H9 (cell line): Measurements from ENCODE around the gene CDH26. TPM values are rescaled to one million over a fixed set of nuclear protein-coding genes. Genes with fewer than 3 reads are reported as not detected.

Experiments
- DNase-seq: peaks from one replicate; pipeline ENCODE4 v3.0.0-alpha.2; 2017
- H2AFZ ChIP-seq: one replicate; pipeline ENCODE4 v1.6.1; 2013; ENCODE audit warnings: mild to moderate bottlenecking, low read length, control low read depth, moderate library complexity
- H2AK5ac ChIP-seq: 2 replicates; pipeline ENCODE4 v1.6.1; 2013; ENCODE audit warnings: low read length, control low read depth, mixed read lengths; ENCODE audit not compliant: insufficient read length
- H2BK120ac ChIP-seq: one replicate; pipeline ENCODE4 v1.6.1; 2013; ENCODE audit warnings: low read depth, mild to moderate bottlenecking, low read length, control low read depth, inconsistent platforms; ENCODE audit not compliant: poor library complexity, severe bottlenecking
- H2BK12ac ChIP-seq: 2 replicates; pipeline ENCODE4 v1.6.1; 2013; ENCODE audit warnings: low read length, control low read depth, mixed read lengths, low read depth; ENCODE audit not compliant: insufficient read length
- H2BK15ac ChIP-seq: 2 replicates; pipeline ENCODE4 v1.6.1; 2013; ENCODE audit warnings: low read depth, low read length, control low read depth
- H2BK20ac ChIP-seq: one replicate; pipeline ENCODE4 v1.6.1; 2013; ENCODE audit warnings: low read depth, mild to moderate bottlenecking, low read length, control low read depth, inconsistent platforms; ENCODE audit not compliant: poor library complexity, severe bottlenecking
- H2BK5ac ChIP-seq: 2 replicates; pipeline ENCODE4 v1.6.1; 2013; ENCODE audit warnings: low read length, control low read depth, mixed read lengths; ENCODE audit not compliant: insufficient read length
- H3K14ac ChIP-seq: 2 replicates; pipeline ENCODE4 v1.6.1; 2013; ENCODE audit warnings: low read length, control low read depth; ENCODE audit not compliant: insufficient read depth
- H3K18ac ChIP-seq: 2 replicates; pipeline ENCODE4 v1.6.1; 2013; ENCODE audit warnings: low read depth, mild to moderate bottlenecking, mixed read lengths, low read length, control low read depth; ENCODE audit not compliant: insufficient read length
- H3K23ac ChIP-seq: 2 replicates; pipeline ENCODE4 v1.6.1; 2013; ENCODE audit warnings: low read length, control low read depth, mixed read lengths, low read depth; ENCODE audit not compliant: insufficient read length
- H3K23me2 ChIP-seq: 2 replicates; pipeline ENCODE4 v1.6.1; 2013; ENCODE audit warnings: low read depth, mild to moderate bottlenecking, mixed read lengths, low read length, control low read depth; ENCODE audit not compliant: insufficient read length, poor library complexity, severe bottlenecking
- H3K27ac ChIP-seq: 2 replicates; pipeline ENCODE4 v1.5.1; 2013; ENCODE audit warnings: low read length, control low read depth, mixed read lengths, low read depth; ENCODE audit not compliant: insufficient read length
- H3K27me3 ChIP-seq: 2 replicates; pipeline ENCODE4 v1.6.1; 2013; ENCODE audit warnings: low read length, control low read depth, inconsistent platforms; ENCODE audit not compliant: insufficient read depth
- H3K4ac ChIP-seq: 2 replicates; pipeline ENCODE4 v1.6.1; 2013; ENCODE audit warnings: low read depth, mild to moderate bottlenecking, control low read depth, inconsistent platforms, low read length, moderate library complexity
- H3K4me1 ChIP-seq: 2 replicates; pipeline ENCODE4 v1.6.1; 2013; ENCODE audit warnings: low read length, control low read depth, inconsistent platforms; ENCODE audit not compliant: insufficient read depth
- H3K4me2 ChIP-seq: 2 replicates; pipeline ENCODE4 v1.6.1; 2013; ENCODE audit warnings: low read length, control low read depth, mixed read lengths; ENCODE audit not compliant: insufficient read length, insufficient read depth
- H3K56ac ChIP-seq: 2 replicates; pipeline ENCODE4 v1.6.1; 2013; ENCODE audit warnings: low read depth, mild to moderate bottlenecking, mixed read lengths, low read length, control low read depth; ENCODE audit not compliant: insufficient read length
- H3K79me1 ChIP-seq: 2 replicates; pipeline ENCODE4 v1.6.1; 2013; ENCODE audit warnings: low read depth, mild to moderate bottlenecking, moderate library complexity, low read length, control low read depth, inconsistent platforms; ENCODE audit not compliant: insufficient read depth, poor library complexity, severe bottlenecking
- H3K79me2 ChIP-seq: 2 replicates; pipeline ENCODE4 v1.6.1; 2013; ENCODE audit warnings: low read length, control low read depth, inconsistent platforms; ENCODE audit not compliant: insufficient read depth
- H3K9ac ChIP-seq: 2 replicates; pipeline ENCODE4 v1.6.1; 2013; ENCODE audit warnings: low read length, control low read depth, mixed read lengths; ENCODE audit not compliant: insufficient read length; ENCODE audit errors: extremely low read depth
- H3K9me3 ChIP-seq: one replicate; pipeline ENCODE4 v1.6.1; 2013; ENCODE audit warnings: low read depth, low read length, inconsistent platforms; ENCODE audit not compliant: control insufficient read depth
- H3T11ph ChIP-seq: one replicate; pipeline ENCODE4 v1.6.1; 2013; ENCODE audit warnings: mild to moderate bottlenecking, low read length, control low read depth, inconsistent platforms
- H4K20me1 ChIP-seq: one replicate; pipeline ENCODE4 v1.6.1; 2013; ENCODE audit not compliant: control insufficient read depth, insufficient read length, insufficient read depth
- H4K5ac ChIP-seq: 2 replicates; pipeline ENCODE4 v1.6.1; 2013; ENCODE audit warnings: low read depth, mild to moderate bottlenecking, mixed read lengths, low read length, control low read depth; ENCODE audit not compliant: insufficient read length
- H4K8ac ChIP-seq: replicated peaks from 2 replicates; pipeline ENCODE4 v1.6.1; 2013; ENCODE audit warnings: low read length, control low read depth, mixed read lengths, low read depth; ENCODE audit not compliant: insufficient read length
- H4K91ac ChIP-seq: 2 replicates; pipeline ENCODE4 v1.6.1; 2013; ENCODE audit warnings: low read depth, mild to moderate bottlenecking, moderate library complexity, mixed read lengths, low read length, control low read depth; ENCODE audit not compliant: insufficient read length
- H3K27ac Mint-ChIP-seq, 3 experiments: 2 replicates in 2 of 3; 3 replicates in 1 of 3; pipeline ENCODE4 v1.8.0; 2020 to 2021; ENCODE audit warnings: mixed read lengths in 3 of 3, mild to moderate bottlenecking in 1 of 3, moderate library complexity in 1 of 3
- H3K27me3 Mint-ChIP-seq: 2 replicates; pipeline ENCODE4 v1.8.0; 2021; ENCODE audit warnings: low read depth, mild to moderate bottlenecking, moderate library complexity, mixed read lengths
- H3K36me3 Mint-ChIP-seq, 3 experiments: 2 replicates in 2 of 3; 3 replicates in 1 of 3; pipeline ENCODE4 v1.8.0; 2020 to 2021; ENCODE audit warnings: low read depth in 3 of 3, mixed read lengths in 3 of 3; ENCODE audit not compliant: insufficient read depth in 1 of 3
- H3K4me1 Mint-ChIP-seq, 2 experiments: 2 replicates each; pipeline ENCODE4 v1.8.0; 2020; ENCODE audit warnings: mixed read lengths in 2 of 2
- H3K4me3 Mint-ChIP-seq, 2 experiments: 2 replicates in 1 of 2; 3 replicates in 1 of 2; pipeline ENCODE4 v1.8.0; 2020 to 2021; ENCODE audit warnings: mild to moderate bottlenecking in 2 of 2, mixed read lengths in 2 of 2, moderate library complexity in 1 of 2
- H3K9me3 Mint-ChIP-seq, 2 experiments: 2 replicates in 1 of 2; 3 replicates in 1 of 2; pipeline ENCODE4 v1.8.0; 2020; ENCODE audit warnings: mild to moderate bottlenecking in 2 of 2, mixed read lengths in 2 of 2, moderate library complexity in 1 of 2
- CTCF ChIP-seq: fragments of 200-600 bp; sonication (generic); conservative IDR thresholded peaks from 3 replicates; pipeline ENCODE4 v1.8.0; 2021; ENCODE audit warnings: antibody characterized with exemption, mild to moderate bottlenecking
- WGBS: extraction: QIAGEN DNeasy Blood & Tissue Kit; methylation state at CpG from one replicate; pipeline ENCODE4 v1.1.7; 2013; ENCODE audit warnings: missing lambda C conversion rate, low lambda C conversion rate, mixed read lengths; ENCODE audit not compliant: insufficient read length; ENCODE audit errors: extremely low coverage; 5-methylcytosine and 5-hydroxymethylcytosine counted together
- total RNA-seq: library from RNA; stranded (reverse); gene quantifications from 2 replicates; pipeline ENCODE4 v1.2.1, GENCODE V29; 2021

CDH26 gene
- total RNA-seq, 1 experiment from 2014 or later: 0.79 TPM

GRCh38 chr20:59958626-59959025, 403 bp downstream of the CDH26 start:
- no peak overlapping the region for H3K4me2 ChIP-seq
- H3K14ac ChIP-seq: peak overlapping the region; percentile 25; the same call in 1 of the 2 replicates
- no peak overlapping the region for H2AK5ac ChIP-seq
- H2BK5ac ChIP-seq: no peak overlapping the region
- Mint-ChIP-seq H3K9me3 (no peaks in the 10 kb centered on the region), H3K4me3 (no peak overlapping the region), H3K4me1 (peaks cover 0 to 8% of the 10 kb centered on the region in 2 experiments; a peak in 3 of 4 replicates), H3K36me3 (no peaks in the 10 kb centered on the region), H3K27me3 (peaks cover 2% of the 10 kb centered on the region; the same call in 1 of the 2 replicates), H3K27ac (no peak overlapping the region)
- H3K9ac ChIP-seq: no peak overlapping the region
- no peak overlapping the region for H2BK15ac ChIP-seq
- H2BK12ac ChIP-seq: no peak overlapping the region
- H3K23me2 ChIP-seq: peaks cover 3% of the 10 kb centered on the region
- H3K27me3 ChIP-seq: no peaks in the 10 kb centered on the region
- H3K23ac ChIP-seq: no peak overlapping the region
- H4K5ac ChIP-seq: no peak overlapping the region
- peak; percentile 49 for DNase-seq
- no peak for TF ChIP-seq CTCF
- no peak overlapping the region for H4K91ac ChIP-seq
- no peaks in the 10 kb centered on the region for H3K79me1 ChIP-seq
- no peak overlapping the region for H3K4ac ChIP-seq
- H2BK20ac ChIP-seq: no peak overlapping the region
- H3K27ac ChIP-seq: no peak overlapping the region
- H4K20me1 ChIP-seq: no peaks in the 10 kb centered on the region
- H3K9me3 ChIP-seq: no peaks in the 10 kb centered on the region
- no peak overlapping the region for H3T11ph ChIP-seq
- no peaks in the 10 kb centered on the region for H3K79me2 ChIP-seq
- H3K56ac ChIP-seq: no peak overlapping the region
- no peak overlapping the region for H2AFZ ChIP-seq
- no CpG with 5 or more reads among the region's 4 CpGs for WGBS
- H3K18ac ChIP-seq: no peak overlapping the region
- H3K4me1 ChIP-seq: no peaks in the 10 kb centered on the region
- no peak overlapping the region for H4K8ac ChIP-seq
- H2BK120ac ChIP-seq: no peak overlapping the region
